ENCODE measurements around the gene BNC2. TPM values are rescaled to one million over a fixed set of nuclear protein-coding genes. Genes with fewer than 3 reads are reported as not detected.

The BNC2 gene
- total RNA-seq, 2 experiments from 2014 or later: not detected

DNA sequence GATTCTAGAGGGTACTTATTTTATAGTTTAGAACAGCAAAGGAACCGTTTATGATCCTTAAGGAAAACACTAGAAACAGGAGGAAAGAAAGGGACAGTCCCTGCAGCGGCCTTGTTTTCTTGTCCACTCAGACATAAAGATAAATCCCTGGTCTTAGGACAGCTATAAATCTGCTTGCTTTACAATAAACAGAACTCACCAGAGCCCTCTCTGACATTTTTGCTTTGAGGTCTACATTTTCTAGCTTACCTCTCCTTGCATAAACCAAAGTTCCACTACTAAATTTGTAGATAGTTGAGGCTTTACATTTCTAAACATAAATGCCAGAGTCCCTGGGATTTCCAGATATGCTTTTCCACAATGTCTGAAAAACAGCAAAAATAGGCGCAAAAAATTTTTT, 422.5 kb downstream of the BNC2 start:
- Mint-ChIP-seq H3K9me3 (peaks cover 2% of the 10 kb centered on the region), H3K4me1 (ENCODE audit: low read depth) (no peaks in the 10 kb centered on the region), H3K27me3 (no peaks in the 10 kb centered on the region), H3K27ac (no peak overlapping the region), H3K4me3 (no peak overlapping the region), H3K36me3 (ENCODE audit: low read depth) (no peaks in the 10 kb centered on the region)
- Histone ChIP-seq H3K36me3 (ENCODE audit: insufficient read depth, low read length) (no peaks in the 10 kb centered on the region), H3K9me3 (ENCODE audit: control insufficient read depth in 1 of 2, insufficient read depth in 1 of 2, low read length in 2 of 2) (no peaks in the 10 kb centered on the region), H3K4me1 (ENCODE audit: insufficient read depth, low read length) (no peaks in the 10 kb centered on the region), H3K27me3 (ENCODE audit: control insufficient read depth in 1 of 2, insufficient read depth in 2 of 2, low read length in 2 of 2) (no peaks in the 10 kb centered on the region), H3K4me3 (ENCODE audit: low read length) (no peak overlapping the region), H3K27ac (ENCODE audit: low read depth in 1 of 2, low read length in 2 of 2) (no peak overlapping the region)
- DNase-seq (no peak), ATAC-seq (ENCODE audit: poor library complexity) (no peak)
- intact Hi-C loops (cut with DNase I, micrococcal nuclease): no loop called here
- ChIA-PET CTCF (no interaction called here), POLR2A (no interaction called here)
- no peak for TF ChIP-seq CTCF (IDR thresholded peaks at IDR 0.05)

GRCh38 chr9:16446636-16447035, 423.8 kb downstream of the BNC2 start:
- H3K27me3 Mint-ChIP-seq: no peaks in the 10 kb centered on the region
- POLR2A ChIA-PET: no interaction called here
- CTCF ChIA-PET: no interaction called here
- peaks cover 2% of the 10 kb centered on the region for H3K9me3 Mint-ChIP-seq
- no peak for ATAC-seq (ENCODE audit: poor library complexity)
- H3K27me3 ChIP-seq (ENCODE audit: control insufficient read depth in 1 of 2, insufficient read depth in 2 of 2, low read length in 2 of 2): no peaks in the 10 kb centered on the region
- no peak overlapping the region for H3K4me3 ChIP-seq (ENCODE audit: low read length)
- no peak overlapping the region for H3K27ac ChIP-seq (ENCODE audit: low read depth in 1 of 2, low read length in 2 of 2)
- no peaks in the 10 kb centered on the region for H3K36me3 Mint-ChIP-seq (ENCODE audit: low read depth)
- TF ChIP-seq CTCF (IDR thresholded peaks at IDR 0.05): no peak
- no peaks in the 10 kb centered on the region for H3K4me1 Mint-ChIP-seq (ENCODE audit: low read depth)
- H3K4me3 Mint-ChIP-seq: no peak overlapping the region
- no peak for DNase-seq
- H3K27ac Mint-ChIP-seq: no peak overlapping the region
- no peaks in the 10 kb centered on the region for H3K9me3 ChIP-seq (ENCODE audit: control insufficient read depth in 1 of 2, insufficient read depth in 1 of 2, low read length in 2 of 2)
- intact Hi-C loops (cut with DNase I, micrococcal nuclease): no loop called here
- H3K36me3 ChIP-seq (ENCODE audit: insufficient read depth, low read length): no peaks in the 10 kb centered on the region
- no peaks in the 10 kb centered on the region for H3K4me1 ChIP-seq (ENCODE audit: insufficient read depth, low read length)

DNA sequence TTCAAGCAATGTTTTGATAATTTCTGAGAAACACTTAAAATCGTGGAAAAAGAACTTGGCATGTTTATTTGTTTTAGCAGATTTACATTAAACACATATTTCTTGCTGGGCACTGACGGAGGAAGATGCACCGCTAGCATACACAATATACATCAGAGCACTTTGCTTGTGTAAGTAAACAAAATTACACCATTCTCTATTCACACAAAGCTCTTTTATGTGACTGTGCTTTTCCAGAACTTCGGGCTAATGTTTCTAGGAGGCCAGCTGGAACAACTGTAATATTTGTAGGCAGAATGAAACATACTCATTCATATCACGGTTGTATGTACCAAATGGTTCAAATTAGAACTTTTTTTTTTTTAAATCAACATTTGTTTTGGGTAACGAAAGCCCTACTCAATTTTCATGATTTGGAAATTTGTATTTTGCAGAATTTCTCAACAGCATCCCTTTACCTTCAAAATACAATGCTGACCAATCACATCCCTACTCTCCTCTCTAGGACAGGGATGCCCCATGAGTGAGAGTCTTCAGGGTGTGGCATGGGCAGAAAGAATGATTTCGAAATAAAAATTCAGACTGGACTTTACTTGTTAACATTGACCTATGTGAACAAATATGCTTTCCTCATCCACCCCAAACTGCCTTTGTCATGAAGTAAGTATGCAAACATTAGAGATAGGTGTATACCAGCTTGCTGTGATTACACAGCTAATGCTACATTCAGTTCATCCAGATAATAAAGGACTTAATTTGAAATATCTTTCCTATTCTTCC, 425.1 kb downstream of the BNC2 start:
- CTCF ChIA-PET: no interaction called here
- Histone ChIP-seq H3K4me1 (ENCODE audit: insufficient read depth, low read length) (no peaks in the 10 kb centered on the region), H3K27ac (ENCODE audit: low read depth in 1 of 2, low read length in 2 of 2) (no peak overlapping the region), H3K4me3 (ENCODE audit: low read length) (no peak overlapping the region), H3K27me3 (ENCODE audit: control insufficient read depth in 1 of 2, insufficient read depth in 2 of 2, low read length in 2 of 2) (no peaks in the 10 kb centered on the region), H3K36me3 (ENCODE audit: insufficient read depth, low read length) (no peaks in the 10 kb centered on the region), H3K9me3 (ENCODE audit: control insufficient read depth in 1 of 2, insufficient read depth in 1 of 2, low read length in 2 of 2) (no peaks in the 10 kb centered on the region)
- Mint-ChIP-seq H3K27me3 (no peaks in the 10 kb centered on the region), H3K4me3 (no peak overlapping the region), H3K27ac (no peak overlapping the region), H3K36me3 (ENCODE audit: low read depth) (no peaks in the 10 kb centered on the region), H3K9me3 (peaks cover 5% of the 10 kb centered on the region), H3K4me1 (ENCODE audit: low read depth) (no peaks in the 10 kb centered on the region)
- intact Hi-C loops (cut with DNase I, micrococcal nuclease): no loop called here
- ATAC-seq (ENCODE audit: poor library complexity) (no peak), DNase-seq (no peak)
- TF ChIP-seq CTCF (IDR thresholded peaks at IDR 0.05): no peak
- POLR2A ChIA-PET: no interaction called here
